Measurements from ENCODE around the gene ANTXR1. TPM values are rescaled to one million over a fixed set of nuclear protein-coding genes. Genes with fewer than 3 reads are reported as not detected.
A peak's percentile ranks its signal among the peaks of the same experiment; 100 is the strongest.

Gene ANTXR1
- 36.1 and 48.3 TPM in 2 replicates for total RNA-seq (2021)
- Bru-seq, nascent RNA: percentile 68 among the genes with signal in this experiment
- percentile 62 among the genes with signal in this experiment for BruChase-seq, experiment 1, labeled RNA remaining after a 2-hour chase
- BruChase-seq, experiment 2, labeled RNA remaining after a 6-hour chase: percentile 68 among the genes with signal in this experiment
- long read RNA-seq, full-length matches to known transcripts: 11 of 22 reads
- long read RNA-seq, partial matches to known transcripts: 7 of 22 reads
- long read RNA-seq, other reads (novel, unspliced or antisense): 4 of 22 reads

GRCh38 chr2:69013142-69013839, at the start of gene ANTXR1:
TSS of gene ANTXR1 (plus strand) at chr2:69013179. CDS start at chr2:69013500, 321 bp downstream.
- Histone ChIP-seq H3K27ac (no peak within 1 kb of the TSS), H3K4me2 (peak within 1 kb of the TSS; percentile 97), H3K9me2 (ENCODE audit: insufficient read depth) (no peaks in the 10 kb centered on the region), H3K27me3 (ENCODE audit: insufficient read depth, low read depth) (no peaks in the 10 kb centered on the region), H3K36me3 (ENCODE audit: low read depth) (no peaks in the 10 kb centered on the region), H4K20me1 (ENCODE audit: insufficient read depth) (peaks cover 3% of the 10 kb centered on the region; the same call in 1 of the 2 replicates), H3F3A (ENCODE audit: insufficient read depth, low read depth) (no peaks in the 10 kb centered on the region), H3K9me3 (ENCODE audit: insufficient read depth, low read depth) (no peaks in the 10 kb centered on the region), H2AFZ (peak within 1 kb of the TSS; percentile 98), H3K4me3 (peak within 1 kb of the TSS; percentile 98), H3K4me1 (replicated peaks; ENCODE audit: insufficient read depth) (peaks cover 15% of the 10 kb centered on the region), H3K79me2 (ENCODE audit: low read depth) (peaks cover 14% of the 10 kb centered on the region)
- BruUV-seq (replicated peaks): no TSS peak
- ChIA-PET CTCF (interaction anchor here (0.5 to 1.2 kb wide), 9 partner anchors 63 to 873 kb away, joined by 3 to 18 read pairs (median 5); partner anchors contain the start of gene FBXO48), POLR2A (ENCODE audit: unreplicated experiment) (no interaction called here)
- intact Hi-C loops (cut with micrococcal nuclease; ENCODE audit: unreplicated experiment): loop anchor here (1.0 to 10.0 kb wide), 5 partner anchors 41 to 548 kb away; partner anchors contain the start of genes APLF, FBXO48 and GKN1
- peak; percentile 48; the same call in 1 of the 2 replicates for TF ChIP-seq CTCF (conservative IDR thresholded peaks at IDR 0.05)
- TF ChIP-seq EZH2 (IDR thresholded peaks at IDR 0.05; ENCODE audit: low read depth): no peak
- DNase-seq: peak; percentile 56 to 63

DNA sequence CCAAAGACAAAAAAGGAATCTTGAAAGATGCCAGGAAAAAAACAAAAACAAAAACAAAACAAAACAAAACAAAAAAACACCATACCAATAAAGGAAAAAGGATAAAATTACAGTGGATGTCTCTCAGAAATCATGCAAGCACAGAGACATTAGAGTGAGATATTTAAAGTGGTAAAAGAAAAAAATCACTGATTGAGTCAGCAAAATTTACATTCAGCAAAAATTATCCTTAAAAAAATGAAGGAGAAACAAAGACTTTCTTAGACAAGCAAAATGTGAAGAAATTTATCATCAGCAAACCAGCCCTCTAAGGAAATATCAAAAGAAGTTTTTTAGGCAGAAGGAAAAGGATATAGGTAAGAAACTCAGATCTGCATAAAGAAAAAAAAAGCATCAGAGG, 48.7 kb upstream of the ANTXR1 start:
- Histone ChIP-seq H3K27ac (no peak overlapping the region), H3K4me1 (replicated peaks; ENCODE audit: insufficient read depth) (no peaks in the 10 kb centered on the region), H3K9me3 (ENCODE audit: insufficient read depth, low read depth) (no peaks in the 10 kb centered on the region), H3F3A (ENCODE audit: insufficient read depth, low read depth) (no peaks in the 10 kb centered on the region), H3K36me3 (ENCODE audit: low read depth) (no peaks in the 10 kb centered on the region), H3K27me3 (ENCODE audit: insufficient read depth, low read depth) (no peaks in the 10 kb centered on the region), H4K20me1 (ENCODE audit: insufficient read depth) (no peaks in the 10 kb centered on the region), H3K79me2 (ENCODE audit: low read depth) (no peaks in the 10 kb centered on the region), H3K9me2 (ENCODE audit: insufficient read depth) (no peaks in the 10 kb centered on the region; the same call in 1 of the 2 replicates), H3K4me2 (no peak overlapping the region), H3K4me3 (no peak overlapping the region), H2AFZ (no peak overlapping the region)
- intact Hi-C loops (cut with micrococcal nuclease; ENCODE audit: unreplicated experiment): no loop called here
- no peak for DNase-seq
- TF ChIP-seq CTCF (conservative IDR thresholded peaks at IDR 0.05) (no peak), EZH2 (IDR thresholded peaks at IDR 0.05; ENCODE audit: low read depth) (no peak)
- ChIA-PET POLR2A (ENCODE audit: unreplicated experiment) (no interaction called here), CTCF (no interaction called here)
- no TSS peak for BruUV-seq (replicated peaks)

DNA sequence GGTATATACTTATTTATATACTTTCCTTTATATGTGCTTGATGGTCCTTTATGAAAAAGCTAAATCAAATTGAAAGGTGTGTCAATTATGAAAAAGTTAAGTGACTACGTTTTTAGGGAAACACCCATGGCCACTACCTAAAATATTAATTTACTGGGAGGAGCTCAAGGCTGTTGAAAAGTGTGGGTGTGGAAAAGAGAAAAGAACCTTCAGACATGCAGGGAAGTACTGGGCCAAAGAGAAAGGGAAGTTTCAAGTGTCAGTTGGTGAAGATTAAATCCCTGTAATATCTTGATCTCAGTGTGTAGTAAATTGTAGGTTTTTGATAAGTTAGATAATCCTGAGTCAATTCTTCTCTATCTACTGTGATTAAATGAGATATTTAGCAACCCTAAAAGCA, 44.8 kb upstream of the ANTXR1 start:
- ChIA-PET CTCF (no interaction called here), POLR2A (ENCODE audit: unreplicated experiment) (no interaction called here)
- TF ChIP-seq EZH2 (IDR thresholded peaks at IDR 0.05; ENCODE audit: low read depth) (no peak), CTCF (conservative IDR thresholded peaks at IDR 0.05) (no peak)
- BruUV-seq (replicated peaks): no TSS peak
- Histone ChIP-seq H3K4me1 (replicated peaks; ENCODE audit: insufficient read depth) (peaks cover 28% of the 10 kb centered on the region), H3K27ac (no peak overlapping the region), H3K79me2 (ENCODE audit: low read depth) (no peaks in the 10 kb centered on the region), H3F3A (ENCODE audit: insufficient read depth, low read depth) (peaks cover 22% of the 10 kb centered on the region), H3K4me2 (no peak overlapping the region), H3K4me3 (no peak overlapping the region), H4K20me1 (ENCODE audit: insufficient read depth) (no peaks in the 10 kb centered on the region), H3K36me3 (ENCODE audit: low read depth) (no peaks in the 10 kb centered on the region), H3K27me3 (ENCODE audit: insufficient read depth, low read depth) (no peaks in the 10 kb centered on the region), H2AFZ (no peak overlapping the region), H3K9me2 (ENCODE audit: insufficient read depth) (no peaks in the 10 kb centered on the region), H3K9me3 (ENCODE audit: insufficient read depth, low read depth) (no peaks in the 10 kb centered on the region)
- no peak for DNase-seq
- intact Hi-C loops (cut with micrococcal nuclease; ENCODE audit: unreplicated experiment): no loop called here
